Uterus (tissue), 2 donors: ENCODE measurements around the gene NDUFS2.

ENCODE experiments used
- CTCF ChIP-seq, 4 experiments: fragments of 200-600 bp in 2 of 4; fragments of 450-650 bp in 2 of 4; sonication (generic) in 2 of 4; IDR thresholded peaks; one replicate each; pipeline ENCODE4 v1.5.1; 2016 to 2019; ENCODE audit warnings: antibody characterized with exemption in 4 of 4, mild to moderate bottlenecking in 2 of 4, moderate library complexity in 1 of 4
- POLR2A ChIP-seq, 2 donors: fragments of 450-650 bp; IDR thresholded peaks; one replicate each; pipeline ENCODE4 v1.6.1; 2016; ENCODE audit warnings: antibody characterized with exemption in 2 of 2, mild to moderate bottlenecking in 1 of 2, moderate library complexity in 1 of 2

- TF ChIP-seq POLR2A (IDR thresholded peaks at IDR 0.05) (no peak), CTCF (IDR thresholded peaks at IDR 0.05) (peak in 1 of 4 experiments; percentile 12)
Measured at GRCh38 chr1:161180639-161181038, 21.5 kb upstream of the NDUFS2 start.
